ENCODE results near the gene CLEC6A. TPM values are rescaled to one million over a fixed set of nuclear protein-coding genes. Genes with fewer than 3 reads are reported as not detected.

The CLEC6A gene
- not detected in 2 replicates for total RNA-seq (ENCODE audit: low replicate concordance)

GRCh38 chr12:8455727-8456360 is at the start of gene CLEC6A:
CLEC6A (plus strand) TSS chr12:8455962; CDS start chr12:8456112, 150 bp downstream.

GRCh38 chr12:8513256-8513655 is 57.5 kb downstream of the CLEC6A start, which contains the start of gene CLEC4D:
CLEC4D (plus strand) TSS chr12:8513503; CDS start chr12:8513733, 230 bp downstream.

Other genes with a start within 250 kb of the CLEC6A start
- 0.35 TPM in 1 of 2 replicates, not detected in the other for gene FAM90A1, start 228.3 kb upstream of the CLEC6A start, total RNA-seq (ENCODE audit: low replicate concordance)
- gene CLEC4D, start 57.5 kb downstream of the CLEC6A start, total RNA-seq (ENCODE audit: low replicate concordance) = not detected in 2 replicates
- gene CLEC4E, start 84.9 kb downstream of the CLEC6A start, total RNA-seq (ENCODE audit: low replicate concordance) = not detected in 2 replicates
- gene AICDA, start 156.9 kb downstream of the CLEC6A start, total RNA-seq (ENCODE audit: low replicate concordance) = 0.08 TPM in 1 of 2 replicates, not detected in the other
- gene MFAP5, start 206.9 kb downstream of the CLEC6A start, total RNA-seq (ENCODE audit: low replicate concordance) = 124 and 415 TPM in 2 replicates
- gene RIMKLB, start 242.0 kb downstream of the CLEC6A start, total RNA-seq (ENCODE audit: low replicate concordance) = 25.0 and 35.6 TPM in 2 replicates